Measurements from ENCODE around the gene ZNF768.
"Not testable (repeated sequence)": the region's sequence is repeated elsewhere in the genome, so short reads cannot be mapped to it uniquely, and the experiment has no call there.

ZNF768 gene

GRCh38 chr16:30509081-30509765 is 17.1 kb downstream of the ZNF768 start:
- no peak for DNase-seq

- no peak for DNase-seq
Measured at GRCh38 chr16:30503403-30504296, 22.7 kb downstream of the ZNF768 start.

- DNase-seq: no peak
Measured at GRCh38 chr16:30499284-30499683, 27.1 kb downstream of the ZNF768 start.

GRCh38 chr16:30494709-30495108 is 31.7 kb downstream of the ZNF768 start:
- no peak for DNase-seq

- no peak for DNase-seq
Measured at GRCh38 chr16:30493941-30494488, 32.4 kb downstream of the ZNF768 start.

- DNase-seq: no peak
Measured at GRCh38 chr16:30491744-30492308, 34.5 kb downstream of the ZNF768 start.

- DNase-seq: no peak
Measured at GRCh38 chr16:30491229-30491628, 35.1 kb downstream of the ZNF768 start.

- DNase-seq: no peak
Measured at GRCh38 chr16:30490210-30490609, 36.2 kb downstream of the ZNF768 start.

GRCh38 chr16:30488764-30489605 is 37.4 kb downstream of the ZNF768 start:
- no peak for DNase-seq

GRCh38 chr16:30485818-30486436 is 40.4 kb downstream of the ZNF768 start:
- DNase-seq: no peak

- no peak for DNase-seq
Measured at GRCh38 chr16:30484887-30485286, 41.5 kb downstream of the ZNF768 start.

- DNase-seq: no peak
Measured at GRCh38 chr16:30482366-30482765, 44.0 kb downstream of the ZNF768 start.

- no peak for DNase-seq
Measured at GRCh38 chr16:30481381-30481780, 45.0 kb downstream of the ZNF768 start.

GRCh38 chr16:30478766-30479478 is 47.4 kb downstream of the ZNF768 start:
- DNase-seq: no peak

- DNase-seq: not testable (repeated sequence)
Measured at GRCh38 chr16:30477773-30478172, 48.6 kb downstream of the ZNF768 start.

- no peak for DNase-seq
Measured at GRCh38 chr16:30476991-30477390, 49.4 kb downstream of the ZNF768 start.

- no peak for DNase-seq
Measured at GRCh38 chr16:30474684-30475083, 51.7 kb downstream of the ZNF768 start.

GRCh38 chr16:30474074-30474452 is 52.3 kb downstream of the ZNF768 start:
- no peak for DNase-seq
